Naive B cell (primary cell): Measurements from ENCODE around the gene MMP11. TPM values are rescaled to one million over a fixed set of nuclear protein-coding genes. Genes with fewer than 3 reads are reported as not detected.
A peak's percentile ranks its signal among the peaks of the same experiment; 100 is the strongest.
"Not testable (repeated sequence)": the region's sequence is repeated elsewhere in the genome, so short reads cannot be mapped to it uniquely, and the experiment has no call there.

Experiments
- ATAC-seq, 2 donors: fragments of 150-1000 bp; cut with Tn5 transposase; 2 replicates each; pipeline ENCODE4 v1.10.0; 2021; ENCODE audit warnings: low read depth in 2 of 2, mild to moderate bottlenecking in 2 of 2, moderate library complexity in 2 of 2
- DNase-seq: peaks from one replicate; pipeline ENCODE4 v3.0.0; 2022
- H3K27ac Mint-ChIP-seq, 6 donors: one replicate each; pipeline ENCODE4 v1.8.0; 2020 to 2022; ENCODE audit warnings: mild to moderate bottlenecking in 6 of 6, mixed read lengths in 6 of 6, moderate library complexity in 5 of 6, inconsistent platforms in 2 of 6
- H3K27me3 Mint-ChIP-seq, 3 donors: one replicate each; pipeline ENCODE4 v1.8.0; 2021 to 2022; ENCODE audit warnings: mixed read lengths in 3 of 3, mild to moderate bottlenecking in 1 of 3
- H3K36me3 Mint-ChIP-seq, 2 donors: one replicate each; pipeline ENCODE4 v1.8.0; 2020 to 2022; ENCODE audit warnings: mixed read lengths in 2 of 2, inconsistent platforms in 1 of 2, mild to moderate bottlenecking in 1 of 2
- H3K4me1 Mint-ChIP-seq, 3 donors: one replicate each; pipeline ENCODE4 v1.8.0; 2020 to 2022; ENCODE audit warnings: mixed read lengths in 3 of 3, inconsistent platforms in 1 of 3, mild to moderate bottlenecking in 1 of 3, moderate library complexity in 1 of 3
- H3K4me3 Mint-ChIP-seq, 8 donors: one replicate each; pipeline ENCODE4 v1.8.0; 2020 to 2022; ENCODE audit warnings: mild to moderate bottlenecking in 8 of 8, mixed read lengths in 8 of 8, moderate library complexity in 8 of 8, inconsistent platforms in 2 of 8
- H3K9me3 Mint-ChIP-seq, 7 donors: one replicate each; pipeline ENCODE4 v1.8.0; 2020 to 2022; ENCODE audit warnings: mixed read lengths in 7 of 7, mild to moderate bottlenecking in 5 of 7, inconsistent platforms in 2 of 7, moderate library complexity in 1 of 7
- polyA plus RNA-seq, 6 donors: library from polyadenylated mRNA; unstranded; fragments of 300-500 nt; fragmentation: Illumina TruSeq; gene quantifications; one replicate each; pipeline ENCODE4 v1.2.3, GENCODE V29; 2021; ENCODE audit warnings: low read depth in 6 of 6

Gene MMP11, protein sequence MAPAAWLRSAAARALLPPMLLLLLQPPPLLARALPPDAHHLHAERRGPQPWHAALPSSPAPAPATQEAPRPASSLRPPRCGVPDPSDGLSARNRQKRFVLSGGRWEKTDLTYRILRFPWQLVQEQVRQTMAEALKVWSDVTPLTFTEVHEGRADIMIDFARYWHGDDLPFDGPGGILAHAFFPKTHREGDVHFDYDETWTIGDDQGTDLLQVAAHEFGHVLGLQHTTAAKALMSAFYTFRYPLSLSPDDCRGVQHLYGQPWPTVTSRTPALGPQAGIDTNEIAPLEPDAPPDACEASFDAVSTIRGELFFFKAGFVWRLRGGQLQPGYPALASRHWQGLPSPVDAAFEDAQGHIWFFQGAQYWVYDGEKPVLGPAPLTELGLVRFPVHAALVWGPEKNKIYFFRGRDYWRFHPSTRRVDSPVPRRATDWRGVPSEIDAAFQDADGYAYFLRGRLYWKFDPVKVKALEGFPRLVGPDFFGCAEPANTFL
- polyA plus RNA-seq = 10 to 100 TPM; 10.2 to 18.9 (median 14.2) TPM

DNA sequence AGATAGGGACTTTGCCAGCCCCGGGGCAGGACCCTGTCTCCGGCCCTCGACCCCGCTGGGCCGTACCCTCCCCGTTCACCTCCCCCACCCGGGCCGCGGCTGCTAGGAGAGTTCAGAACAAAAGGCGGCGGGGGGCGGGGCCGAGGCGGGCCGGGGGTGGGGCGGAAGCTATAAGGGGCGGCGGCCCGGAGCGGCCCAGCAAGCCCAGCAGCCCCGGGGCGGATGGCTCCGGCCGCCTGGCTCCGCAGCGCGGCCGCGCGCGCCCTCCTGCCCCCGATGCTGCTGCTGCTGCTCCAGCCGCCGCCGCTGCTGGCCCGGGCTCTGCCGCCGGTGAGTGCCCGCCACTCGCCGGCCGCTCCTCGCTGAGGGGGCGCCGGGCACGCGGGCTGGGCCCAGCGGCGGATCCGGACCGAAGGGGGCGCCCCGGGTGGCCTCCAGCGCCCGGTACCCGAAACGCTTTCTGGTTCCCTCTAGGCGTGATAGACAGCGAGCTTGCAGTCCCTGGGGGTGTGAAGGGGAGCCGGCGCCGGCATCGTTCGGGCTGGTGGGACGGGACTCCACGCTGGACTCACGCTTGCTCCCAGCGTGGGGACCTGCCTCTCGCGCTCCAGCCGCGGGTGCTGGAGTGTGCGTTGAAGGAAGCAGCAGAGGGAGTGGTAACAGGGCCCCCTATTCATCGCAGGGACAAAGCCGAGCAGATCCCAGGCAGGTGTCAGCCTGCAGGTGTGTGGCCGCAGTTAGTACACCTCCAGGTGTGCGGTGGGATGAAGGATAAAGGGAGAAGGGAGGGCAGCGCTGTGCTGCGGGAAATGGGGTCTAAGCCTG, at the start of gene MMP11:
TSS of gene MMP11 (plus strand) at position 201 of the 825 bp plus-strand sequence. CDS start at position 223, 22 bp downstream.
- Mint-ChIP-seq H3K4me3 (peak within 1 kb of the TSS; percentile 61 to 92 (median 86)), H3K4me1 (peaks cover 36 to 63% (median 61%) of the 10 kb centered on the region in 3 donors), H3K27ac (peak within 1 kb of the TSS; percentile 8 to 97 (median 76)), H3K36me3 (no peaks in the 10 kb centered on the region), H3K9me3 (no peaks in the 10 kb centered on the region), H3K27me3 (no peaks in the 10 kb centered on the region)
- ATAC-seq (peak; percentile 48 to 50), DNase-seq (peak; percentile 54)

DNA sequence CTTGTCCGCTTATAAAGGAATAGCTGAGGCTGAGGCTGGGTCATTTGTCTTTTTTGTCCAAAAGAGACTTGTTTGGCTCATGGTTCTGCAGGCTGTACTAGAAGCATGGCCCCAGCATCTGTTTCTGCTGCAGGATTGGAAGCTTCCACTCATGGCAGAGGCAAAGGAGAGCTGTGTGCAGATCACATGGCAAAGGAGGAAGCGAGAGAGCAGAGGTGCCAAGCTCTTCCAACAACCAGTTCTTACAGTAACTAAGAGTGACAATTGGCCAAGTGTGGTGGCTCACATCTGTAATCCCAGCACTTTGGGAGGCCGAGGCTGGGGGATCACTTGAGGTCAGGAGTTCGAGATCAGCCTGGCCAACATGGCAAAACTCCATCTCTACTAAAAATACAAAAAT, 44.5 kb upstream of the MMP11 start:
- not testable (repeated sequence) for H3K27ac Mint-ChIP-seq, H3K4me1 Mint-ChIP-seq, H3K9me3 Mint-ChIP-seq, H3K27me3 Mint-ChIP-seq, H3K4me3 Mint-ChIP-seq, DNase-seq, H3K36me3 Mint-ChIP-seq, ATAC-seq

DNA sequence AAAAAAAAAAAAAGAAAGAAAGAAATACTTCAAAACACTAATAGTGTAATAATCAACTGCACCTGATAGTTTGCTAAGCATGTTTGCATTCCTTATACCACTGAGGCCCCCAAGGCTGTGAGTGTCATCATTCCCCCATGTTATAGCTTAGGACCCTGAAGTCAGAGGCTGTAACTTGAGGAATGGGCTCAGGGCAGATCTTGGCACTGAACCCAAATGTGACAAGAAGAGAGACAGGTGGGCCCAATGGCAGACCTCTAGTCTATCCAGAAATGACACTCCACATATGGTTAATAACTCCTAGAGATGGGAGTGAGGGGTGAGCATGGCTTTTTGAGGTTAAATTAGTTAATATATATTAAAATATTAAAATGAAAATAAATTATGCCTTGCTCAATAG, 35.0 kb upstream of the MMP11 start:
- no peak for DNase-seq
- no peaks in the 10 kb centered on the region for H3K9me3 Mint-ChIP-seq
- no peak overlapping the region for H3K4me3 Mint-ChIP-seq
- no peaks in the 10 kb centered on the region for H3K36me3 Mint-ChIP-seq
- H3K27me3 Mint-ChIP-seq = no peaks in the 10 kb centered on the region
- H3K27ac Mint-ChIP-seq = no peak overlapping the region
- no peak for ATAC-seq
- peaks cover 0 to 9% (median 7%) of the 10 kb centered on the region in 3 donors for H3K4me1 Mint-ChIP-seq

DNA sequence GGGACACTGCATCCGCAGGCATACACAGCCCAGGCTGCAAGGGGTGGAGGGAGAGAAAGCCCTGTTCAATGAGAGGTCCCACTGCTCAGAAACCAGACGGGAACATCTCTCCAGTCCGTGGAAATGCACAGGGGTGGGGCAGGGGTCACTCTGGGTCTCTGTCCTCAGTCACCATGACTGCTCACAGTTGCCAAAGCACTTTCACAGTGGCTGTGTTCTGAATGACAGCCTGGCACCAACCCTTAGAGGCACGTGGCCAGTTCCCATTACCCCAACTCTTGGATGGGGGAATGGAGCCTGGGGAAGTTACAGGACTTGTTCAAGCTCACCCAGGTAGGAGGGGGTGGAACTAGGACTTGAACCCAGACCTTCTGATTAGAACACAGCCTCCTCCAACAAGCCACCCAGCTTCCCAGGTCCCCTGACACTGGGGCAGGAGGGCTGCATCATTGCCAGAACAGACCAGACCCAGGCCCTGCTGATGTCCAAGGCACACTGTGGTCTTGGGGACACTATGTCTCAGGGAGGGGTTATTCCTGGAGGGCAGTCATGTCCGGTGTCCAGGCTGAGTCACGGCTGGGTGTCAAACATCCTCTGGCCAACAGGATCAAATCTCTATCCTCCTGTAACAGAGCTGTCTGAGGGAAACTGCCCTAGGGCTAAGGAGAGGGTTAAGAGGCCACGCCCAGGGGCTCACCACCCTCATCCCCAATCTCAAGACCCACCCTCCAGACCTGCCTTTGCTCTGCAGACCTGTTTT, 30.0 kb upstream of the MMP11 start:
- Mint-ChIP-seq H3K4me1 (peaks cover 11 to 15% (median 13%) of the 10 kb centered on the region in 3 donors), H3K9me3 (peaks cover 0 to 4% (median 0%) of the 10 kb centered on the region in 7 donors), H3K4me3 (no peak overlapping the region), H3K27ac (no peak overlapping the region), H3K27me3 (no peaks in the 10 kb centered on the region), H3K36me3 (peaks cover 16 to 24% of the 10 kb centered on the region in 2 donors)
- ATAC-seq (no peak), DNase-seq (no peak)

DNA sequence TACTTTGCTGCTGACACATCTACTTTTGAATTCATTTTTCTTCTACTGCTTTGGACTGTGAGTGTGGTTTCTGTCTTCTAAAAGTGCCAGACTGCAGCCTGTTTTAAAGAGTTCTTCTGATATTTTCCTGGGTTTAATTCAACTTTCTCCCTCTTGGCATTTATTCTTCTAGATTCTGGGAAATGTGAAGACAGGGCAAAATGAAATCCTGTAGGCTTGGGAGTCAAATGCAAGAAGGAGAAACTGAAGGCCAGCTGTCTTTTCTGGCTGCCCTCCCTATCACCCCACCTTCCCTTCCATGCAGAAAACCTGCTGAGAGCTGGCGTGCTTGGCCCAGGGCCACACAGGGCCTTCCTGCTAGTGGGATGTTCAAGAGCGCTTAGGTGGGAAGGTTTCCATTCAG, 29.3 kb upstream of the MMP11 start:
- no peaks in the 10 kb centered on the region for H3K27me3 Mint-ChIP-seq
- no peak for ATAC-seq
- no peak overlapping the region for H3K4me3 Mint-ChIP-seq
- H3K4me1 Mint-ChIP-seq = peaks cover 13 to 15% (median 13%) of the 10 kb centered on the region in 3 donors
- H3K36me3 Mint-ChIP-seq = peaks cover 16 to 24% of the 10 kb centered on the region in 2 donors
- H3K9me3 Mint-ChIP-seq = peaks cover 0 to 4% (median 0%) of the 10 kb centered on the region in 7 donors
- no peak for DNase-seq
- peak overlapping the region in 1 of 6 donors; percentile 56 for H3K27ac Mint-ChIP-seq

DNA sequence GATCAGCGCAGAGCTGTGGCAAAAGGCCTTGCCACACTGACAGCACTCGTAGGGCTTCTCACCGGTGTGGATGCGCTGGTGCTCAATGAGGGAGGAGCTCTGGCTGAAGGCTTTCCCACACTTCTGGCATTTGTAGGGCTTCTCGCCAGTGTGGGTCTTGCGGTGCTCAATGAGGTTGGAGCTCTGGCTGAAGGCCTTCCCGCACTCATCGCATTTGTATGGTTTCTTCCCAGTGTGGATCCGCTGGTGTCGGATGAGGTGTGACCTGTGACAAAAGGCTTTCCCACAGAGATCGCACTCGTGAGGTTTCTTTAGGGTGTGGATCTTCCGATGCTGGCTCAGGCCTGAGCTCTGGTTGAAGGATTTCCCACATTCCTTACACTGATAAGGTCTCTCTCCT, 28.6 kb upstream of the MMP11 start:
- Mint-ChIP-seq H3K27ac (no peak overlapping the region), H3K36me3 (peaks cover 16 to 24% of the 10 kb centered on the region in 2 donors), H3K27me3 (no peaks in the 10 kb centered on the region), H3K4me3 (peak overlapping the region in 1 of 8 donors; percentile 43), H3K4me1 (peaks cover 13 to 15% (median 13%) of the 10 kb centered on the region in 3 donors), H3K9me3 (peaks cover 0 to 4% (median 0%) of the 10 kb centered on the region in 7 donors)
- DNase-seq (no peak), ATAC-seq (no peak)

DNA sequence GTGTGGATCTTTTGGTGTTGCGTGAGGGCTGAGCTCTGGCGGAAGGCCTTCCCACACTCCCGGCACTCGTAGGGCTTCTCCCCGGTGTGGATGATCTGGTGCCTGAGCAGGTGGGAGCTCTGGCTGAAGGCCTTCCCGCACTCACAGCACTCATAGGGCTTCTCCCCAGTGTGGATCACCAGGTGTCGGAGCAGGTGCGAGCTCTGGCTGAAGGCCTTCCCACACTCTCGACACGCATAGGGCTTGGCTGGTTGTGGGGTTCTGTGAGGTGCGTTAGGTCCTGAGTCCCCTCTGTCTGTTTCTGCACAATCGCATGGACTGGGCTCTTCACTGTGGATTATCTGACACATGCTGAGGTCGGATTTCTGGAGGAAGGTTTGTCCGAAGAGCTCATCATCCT, 28.2 kb upstream of the MMP11 start:
- Mint-ChIP-seq H3K9me3 (peaks cover 0 to 4% (median 0%) of the 10 kb centered on the region in 7 donors), H3K36me3 (peaks cover 16 to 24% of the 10 kb centered on the region in 2 donors), H3K27me3 (no peaks in the 10 kb centered on the region), H3K4me3 (no peak overlapping the region), H3K4me1 (peaks cover 13 to 16% (median 13%) of the 10 kb centered on the region in 3 donors), H3K27ac (peak overlapping the region in 2 of 6 donors; percentile 19 to 61)
- ATAC-seq (no peak), DNase-seq (no peak)

DNA sequence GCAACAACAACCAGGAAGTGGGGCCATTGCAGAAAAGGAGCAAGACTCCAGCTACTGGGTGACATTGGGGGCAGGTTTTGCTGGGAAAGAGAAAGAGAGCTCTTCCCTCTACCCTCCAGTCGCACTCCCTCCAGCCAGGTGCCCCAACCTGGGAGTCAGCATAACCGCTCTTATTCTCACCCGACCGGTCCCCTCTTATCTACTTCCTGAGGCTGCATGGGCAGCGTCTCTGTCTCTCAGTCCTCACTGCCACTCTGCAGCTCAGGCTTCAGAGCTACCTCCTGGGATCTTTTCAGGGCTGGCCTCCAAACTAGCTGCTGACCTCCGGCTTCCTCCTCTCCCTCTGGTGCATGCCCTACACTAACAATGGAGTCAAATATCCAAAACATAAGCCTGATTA, 26.9 kb upstream of the MMP11 start:
- no peak for ATAC-seq
- Mint-ChIP-seq H3K9me3 (peaks cover 0 to 4% (median 0%) of the 10 kb centered on the region in 7 donors), H3K36me3 (peaks cover 16 to 24% of the 10 kb centered on the region in 2 donors), H3K4me1 (peaks cover 25 to 28% (median 26%) of the 10 kb centered on the region in 3 donors), H3K4me3 (no peak overlapping the region), H3K27ac (peak overlapping the region in 2 of 6 donors; percentile 66 to 81), H3K27me3 (no peaks in the 10 kb centered on the region)
- no peak for DNase-seq

DNA sequence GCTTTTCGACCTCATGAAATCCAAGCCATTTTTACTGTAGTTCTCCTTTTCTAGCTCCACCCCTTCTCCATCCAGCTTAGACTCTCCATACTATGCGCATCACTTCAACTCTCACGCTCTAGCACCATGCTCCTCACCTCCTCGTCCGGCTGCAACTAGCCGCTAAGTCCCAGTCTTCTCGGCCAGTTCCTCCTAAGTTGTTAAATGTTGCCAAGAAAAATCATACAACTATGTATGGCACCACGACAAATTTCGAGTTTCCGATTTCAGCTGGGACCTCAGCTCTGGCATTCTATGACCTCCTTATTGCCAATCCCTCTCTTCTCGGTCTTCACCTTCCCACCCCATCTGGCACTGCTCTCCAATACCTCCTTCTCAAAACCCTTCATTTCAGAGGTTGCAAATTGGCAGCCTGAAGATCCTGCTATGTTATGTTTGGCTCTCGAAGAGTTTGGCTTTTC, 22.8 kb upstream of the MMP11 start:
- Mint-ChIP-seq H3K27me3 (no peaks in the 10 kb centered on the region), H3K27ac (peak overlapping the region in 5 of 6 donors; percentile 27 to 99 (median 76)), H3K4me3 (peak overlapping the region; percentile 0 to 93 (median 84)), H3K9me3 (peaks cover 0 to under 1% (median 0%) of the 10 kb centered on the region in 7 donors), H3K36me3 (peaks cover 4% of the 10 kb centered on the region in 2 donors), H3K4me1 (peaks cover 44 to 61% (median 52%) of the 10 kb centered on the region in 3 donors)
- no peak for DNase-seq
- no peak for ATAC-seq

DNA sequence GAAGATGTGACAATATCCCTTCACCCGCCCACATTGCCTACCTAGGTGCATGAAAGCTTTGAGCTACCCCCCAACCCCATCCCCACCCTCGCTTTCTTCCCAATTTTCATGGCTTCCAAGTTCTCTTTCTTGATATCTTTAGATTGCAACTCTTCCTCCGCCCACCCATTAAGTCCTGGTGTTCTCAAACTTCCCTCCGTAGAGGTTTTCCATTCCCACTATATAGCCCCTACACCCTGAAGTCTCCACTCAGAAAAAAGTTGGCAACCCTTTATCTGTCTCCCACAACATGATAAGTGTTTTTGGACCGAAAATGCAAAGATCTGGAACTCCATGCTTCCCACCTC, 22.3 kb upstream of the MMP11 start:
- peaks cover 45 to 65% (median 57%) of the 10 kb centered on the region in 3 donors for H3K4me1 Mint-ChIP-seq

DNA sequence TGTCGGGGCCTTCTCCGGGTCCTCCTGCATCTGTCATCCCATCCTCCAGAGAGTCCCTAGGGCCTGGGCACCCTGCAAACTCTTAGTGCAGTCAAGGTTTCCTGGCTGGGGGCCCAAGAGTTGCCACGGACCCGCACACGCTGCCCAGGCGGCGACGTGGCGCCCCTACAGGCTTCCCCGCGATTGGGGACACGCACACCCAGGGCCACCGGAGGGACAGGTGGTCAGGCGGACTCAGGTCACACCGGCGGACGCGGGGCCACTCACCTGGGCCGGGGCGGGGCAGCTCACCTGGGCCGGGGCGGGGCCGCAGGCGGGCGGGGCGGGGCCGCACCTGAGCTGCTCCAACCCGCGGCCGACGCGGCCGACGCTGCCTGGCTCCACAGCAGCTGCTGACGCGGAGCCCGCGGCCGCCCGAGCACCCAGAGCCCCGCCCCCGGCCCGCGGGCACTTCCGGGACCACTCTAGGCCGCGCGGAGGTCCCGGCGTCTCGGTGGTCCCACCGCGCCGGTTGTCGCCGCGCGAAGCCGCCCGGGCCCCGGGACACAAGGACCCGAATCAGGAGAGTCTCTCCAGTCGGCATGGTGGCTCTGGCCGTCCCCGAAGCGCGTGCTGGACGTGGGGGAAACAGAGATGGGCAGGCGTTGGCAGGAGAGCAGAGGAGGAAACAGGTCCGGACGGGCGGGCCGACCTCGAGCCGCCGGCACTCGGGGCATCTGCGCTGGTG, 21.8 kb upstream of the MMP11 start, which contains the start of gene ZNF70:
TSS of gene ZNF70 (minus strand) at position 399 of the 727 bp plus-strand sequence. CDS start 5,972 bp downstream, outside the sequence.
- H3K4me3 Mint-ChIP-seq = peak within 1 kb of the TSS; percentile 91 to 99 (median 97)
- no peaks in the 10 kb centered on the region for H3K27me3 Mint-ChIP-seq
- DNase-seq (peak; percentile 86), ATAC-seq (peak; percentile 56 to 62)
- H3K9me3 Mint-ChIP-seq = no peaks in the 10 kb centered on the region
- peak within 1 kb of the TSS; percentile 99 to 100 (median 100) for H3K27ac Mint-ChIP-seq
- no peaks in the 10 kb centered on the region for H3K36me3 Mint-ChIP-seq
- peaks cover 50 to 68% (median 60%) of the 10 kb centered on the region in 3 donors for H3K4me1 Mint-ChIP-seq

More for the DNA sequence above, 22.3 kb upstream of the MMP11 start:
- DNase-seq (no peak), ATAC-seq (no peak)
- peak overlapping the region; percentile 70 to 100 (median 85) for H3K27ac Mint-ChIP-seq
- no peaks in the 10 kb centered on the region for H3K27me3 Mint-ChIP-seq
- peak overlapping the region; percentile 79 to 93 (median 88) for H3K4me3 Mint-ChIP-seq
- no peaks in the 10 kb centered on the region for H3K36me3 Mint-ChIP-seq
- no peaks in the 10 kb centered on the region for H3K9me3 Mint-ChIP-seq

DNA sequence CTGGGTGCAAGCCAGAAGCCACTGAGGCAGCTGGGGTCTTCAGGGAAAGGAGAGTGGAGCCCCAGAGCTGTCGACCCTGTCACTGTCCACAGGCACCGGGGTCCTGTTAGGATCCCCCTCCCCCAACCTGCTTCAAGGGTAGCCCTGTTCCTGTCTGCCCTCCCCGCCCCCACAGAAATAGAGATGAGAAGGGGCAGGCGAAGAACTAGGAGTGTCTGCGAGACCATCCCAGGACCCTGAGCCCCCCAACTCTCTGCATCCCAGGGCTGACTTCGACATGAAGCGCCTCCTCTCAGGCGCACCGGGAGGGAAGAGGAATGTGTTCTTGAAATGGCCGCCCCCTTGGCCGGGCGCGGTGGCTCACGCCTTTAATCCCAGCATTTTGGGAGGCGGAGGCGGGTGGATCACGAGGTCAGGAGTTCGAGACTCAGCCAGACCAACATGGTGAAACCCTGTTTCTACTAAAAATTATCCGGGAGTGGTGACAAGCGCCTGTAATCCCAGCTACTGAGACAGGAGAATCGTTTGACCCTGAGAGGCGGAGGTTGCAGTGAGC, 21.1 kb upstream of the MMP11 start:
- ATAC-seq = no peak
- H3K9me3 Mint-ChIP-seq = no peaks in the 10 kb centered on the region
- H3K4me1 Mint-ChIP-seq = peaks cover 47 to 67% (median 62%) of the 10 kb centered on the region in 3 donors
- H3K27me3 Mint-ChIP-seq = no peaks in the 10 kb centered on the region
- H3K4me3 Mint-ChIP-seq = peak overlapping the region; percentile 91 to 99 (median 97)
- peak overlapping the region; percentile 99 to 100 (median 100) for H3K27ac Mint-ChIP-seq
- DNase-seq = no peak
- no peaks in the 10 kb centered on the region for H3K36me3 Mint-ChIP-seq
